Regular cardiac myocyte (primary cell): ENCODE results near the gene ACOT2. TPM values are rescaled to one million over a fixed set of nuclear protein-coding genes. Genes with fewer than 3 reads are reported as not detected.

Experiments
- total RNA-seq: library from RNA; depleted of rRNA; stranded (reverse); fragments of >200 nt; gene quantifications from 2 replicates; pipeline ENCODE4 v1.2.3, GENCODE V29; 2014

Gene ACOT2
- 23.8 and 30.2 TPM in 2 replicates for total RNA-seq

GRCh38 chr14:73569185-73569958 is at the start of gene ACOT2:
ACOT2 (plus strand) TSS chr14:73569213; CDS start chr14:73569241, 28 bp downstream.

GRCh38 chr14:73591690-73592449 is 22.9 kb downstream of the ACOT2 start, which contains the start of gene ACOT4:
ACOT4 (plus strand) TSS chr14:73591873; CDS start chr14:73591960, 87 bp downstream.

GRCh38 chr14:73612339-73613045 is 43.5 kb downstream of the ACOT2 start, which contains the start of gene ACOT6:
ACOT6 (plus strand) TSS chr14:73612517; CDS start chr14:73612572, 55 bp downstream.

Other genes starting within 250 kb of the ACOT2 start
- gene NUMB, start 110.7 kb upstream of the ACOT2 start, total RNA-seq, result 29.3 and 46.4 TPM in 2 replicates
- 13.8 and 25.1 TPM in 2 replicates for gene RIOX1, start 78.3 kb upstream of the ACOT2 start, total RNA-seq
- 1.7 and 4.5 TPM in 2 replicates for gene ACOT1, start 32.1 kb upstream of the ACOT2 start, total RNA-seq
- 0.19 and 0.28 TPM in 2 replicates for gene HEATR4, start 10.3 kb upstream of the ACOT2 start, total RNA-seq
- 0.77 and 1.4 TPM in 2 replicates for gene ACOT4, start 22.7 kb downstream of the ACOT2 start, total RNA-seq
- gene ACOT6, start 43.3 kb downstream of the ACOT2 start, total RNA-seq, result 0.28 TPM in 1 of 2 replicates, not detected in the other
- 7.5 and 11.0 TPM in 2 replicates for gene DNAL1, start 75.8 kb downstream of the ACOT2 start, total RNA-seq
- 16.1 and 21.3 TPM in 2 replicates for gene PNMA1, start 145.2 kb downstream of the ACOT2 start, total RNA-seq